GM18861 (cell line): ENCODE results near the gene FRY.
"Not testable (repeated sequence)": the region's sequence is repeated elsewhere in the genome, so short reads cannot be mapped to it uniquely, and the experiment has no call there.

Source experiments
- ATAC-seq: cut with Tn5 transposase; IDR thresholded peaks from one replicate; pipeline ENCODE4 v1.9.1; 2021; ENCODE audit not compliant: unreplicated experiment

Gene FRY

GRCh38 chr13:32031025-32031814, at the start of gene FRY:
TSS of gene FRY (plus strand) at chr13:32031774. CDS start at chr13:32031796, 22 bp downstream.
- peak; percentile 71 for ATAC-seq

- no peak for ATAC-seq
Measured at GRCh38 chr13:31982124-31982523, 49.5 kb upstream of the FRY start.

- no peak for ATAC-seq
Measured at GRCh38 chr13:31982540-31982939, 49.0 kb upstream of the FRY start.

- ATAC-seq, result not testable (repeated sequence)
Measured at GRCh38 chr13:31983696-31984095, 47.9 kb upstream of the FRY start.

- not testable (repeated sequence) for ATAC-seq
Measured at GRCh38 chr13:31984388-31984787, 47.2 kb upstream of the FRY start.

GRCh38 chr13:31986676-31987470, 44.7 kb upstream of the FRY start:
- ATAC-seq, result no peak

- no peak for ATAC-seq
Measured at GRCh38 chr13:31987535-31988170, 43.9 kb upstream of the FRY start.

- ATAC-seq, result not testable (repeated sequence)
Measured at GRCh38 chr13:31994367-31994766, 37.2 kb upstream of the FRY start.

- ATAC-seq, result no peak
Measured at GRCh38 chr13:31996601-31997000, 35.0 kb upstream of the FRY start.

- ATAC-seq, result no peak
Measured at GRCh38 chr13:31997641-31998040, 33.9 kb upstream of the FRY start.

GRCh38 chr13:31998131-31998530, 33.4 kb upstream of the FRY start:
- no peak for ATAC-seq

- ATAC-seq, result not testable (repeated sequence)
Measured at GRCh38 chr13:32000754-32001153, 30.8 kb upstream of the FRY start.

GRCh38 chr13:32001154-32001768, 30.3 kb upstream of the FRY start:
- ATAC-seq, result peak; percentile 84

GRCh38 chr13:32001769-32002168, 29.8 kb upstream of the FRY start:
- no peak for ATAC-seq

GRCh38 chr13:32002873-32003272, 28.7 kb upstream of the FRY start:
- ATAC-seq, result no peak

- no peak for ATAC-seq
Measured at GRCh38 chr13:32007494-32007893, 24.1 kb upstream of the FRY start.

- ATAC-seq, result no peak
Measured at GRCh38 chr13:32008518-32009175, 22.9 kb upstream of the FRY start.

- ATAC-seq, result no peak
Measured at GRCh38 chr13:32009362-32009761, 22.2 kb upstream of the FRY start.

- ATAC-seq, result no peak
Measured at GRCh38 chr13:32010136-32010535, 21.4 kb upstream of the FRY start.

- ATAC-seq, result no peak
Measured at GRCh38 chr13:32011971-32012370, 19.6 kb upstream of the FRY start.

GRCh38 chr13:32013181-32013580, 18.4 kb upstream of the FRY start:
- ATAC-seq, result no peak
